Left renal cortex interstitium (tissue), 4 donors: ENCODE data around the gene CELSR2. TPM values are rescaled to one million over a fixed set of nuclear protein-coding genes. Genes with fewer than 3 reads are reported as not detected.
"Not testable (repeated sequence)": the region's sequence is repeated elsewhere in the genome, so short reads cannot be mapped to it uniquely, and the experiment has no call there.

ENCODE experiments used
- DNase-seq, 4 donors: peaks; one replicate each; pipeline ENCODE4 v3.0.0-alpha.2; 2013; ENCODE audit warnings: low read depth in 4 of 4, low spot score in 2 of 4, missing footprints in 1 of 4
- polyA plus RNA-seq, 4 donors: library from polyadenylated mRNA; unstranded; fragments of 120-200 nt; gene quantifications; one replicate each; pipeline ENCODE4 v1.2.1, GENCODE V29; 2013; ENCODE audit not compliant: insufficient read length in 4 of 4

The CELSR2 gene, protein sequence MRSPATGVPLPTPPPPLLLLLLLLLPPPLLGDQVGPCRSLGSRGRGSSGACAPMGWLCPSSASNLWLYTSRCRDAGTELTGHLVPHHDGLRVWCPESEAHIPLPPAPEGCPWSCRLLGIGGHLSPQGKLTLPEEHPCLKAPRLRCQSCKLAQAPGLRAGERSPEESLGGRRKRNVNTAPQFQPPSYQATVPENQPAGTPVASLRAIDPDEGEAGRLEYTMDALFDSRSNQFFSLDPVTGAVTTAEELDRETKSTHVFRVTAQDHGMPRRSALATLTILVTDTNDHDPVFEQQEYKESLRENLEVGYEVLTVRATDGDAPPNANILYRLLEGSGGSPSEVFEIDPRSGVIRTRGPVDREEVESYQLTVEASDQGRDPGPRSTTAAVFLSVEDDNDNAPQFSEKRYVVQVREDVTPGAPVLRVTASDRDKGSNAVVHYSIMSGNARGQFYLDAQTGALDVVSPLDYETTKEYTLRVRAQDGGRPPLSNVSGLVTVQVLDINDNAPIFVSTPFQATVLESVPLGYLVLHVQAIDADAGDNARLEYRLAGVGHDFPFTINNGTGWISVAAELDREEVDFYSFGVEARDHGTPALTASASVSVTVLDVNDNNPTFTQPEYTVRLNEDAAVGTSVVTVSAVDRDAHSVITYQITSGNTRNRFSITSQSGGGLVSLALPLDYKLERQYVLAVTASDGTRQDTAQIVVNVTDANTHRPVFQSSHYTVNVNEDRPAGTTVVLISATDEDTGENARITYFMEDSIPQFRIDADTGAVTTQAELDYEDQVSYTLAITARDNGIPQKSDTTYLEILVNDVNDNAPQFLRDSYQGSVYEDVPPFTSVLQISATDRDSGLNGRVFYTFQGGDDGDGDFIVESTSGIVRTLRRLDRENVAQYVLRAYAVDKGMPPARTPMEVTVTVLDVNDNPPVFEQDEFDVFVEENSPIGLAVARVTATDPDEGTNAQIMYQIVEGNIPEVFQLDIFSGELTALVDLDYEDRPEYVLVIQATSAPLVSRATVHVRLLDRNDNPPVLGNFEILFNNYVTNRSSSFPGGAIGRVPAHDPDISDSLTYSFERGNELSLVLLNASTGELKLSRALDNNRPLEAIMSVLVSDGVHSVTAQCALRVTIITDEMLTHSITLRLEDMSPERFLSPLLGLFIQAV (N-terminal part only)
- 10 to 100 TPM; 23.6 to 46.9 (median 32.9) TPM for polyA plus RNA-seq

DNA sequence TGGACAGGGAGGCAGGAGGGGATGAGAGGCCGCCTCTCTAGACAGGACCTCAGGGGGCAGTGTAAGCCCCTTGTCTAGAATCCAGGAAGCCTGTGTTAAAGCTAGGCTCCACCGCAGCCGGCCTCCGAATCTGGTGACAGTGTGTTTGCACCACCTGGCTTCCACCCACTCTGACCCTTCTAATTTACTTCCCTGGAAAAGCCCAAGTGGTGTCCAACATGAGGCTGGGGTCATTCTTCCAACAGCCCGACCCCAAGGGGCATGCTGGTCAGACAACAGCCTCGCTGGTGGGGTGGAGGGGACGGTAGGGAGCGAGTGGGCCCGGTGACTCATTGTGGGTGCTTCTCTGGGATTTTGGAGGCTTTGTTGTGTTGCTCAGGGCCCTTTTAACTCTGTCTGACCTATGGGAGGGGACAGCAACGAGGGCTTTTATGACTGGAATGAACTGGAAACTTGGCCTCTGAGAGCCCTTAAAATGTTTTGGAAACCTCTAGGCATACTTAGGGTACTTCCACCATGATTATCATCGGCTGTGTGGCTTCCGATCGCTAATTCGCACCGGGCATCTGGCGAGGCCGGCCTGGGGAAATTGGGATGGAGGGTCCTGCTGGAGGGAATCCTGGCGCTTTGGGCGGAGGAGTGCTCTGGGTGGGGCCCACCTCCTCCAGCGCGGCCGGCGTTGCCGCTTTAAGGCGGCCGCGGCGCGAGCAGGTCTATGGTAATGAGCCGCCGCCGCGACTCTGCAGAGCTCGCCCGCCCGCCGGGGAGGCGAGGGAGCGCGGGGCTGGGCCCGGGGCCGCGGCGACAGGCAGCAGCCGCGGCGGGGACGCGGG lies at the start of gene CELSR2:
Gene CELSR2 (plus strand): TSS at position 743 of the 833 bp plus-strand sequence. CDS start 541 bp downstream, outside the sequence.
- DNase-seq: peak in 2 of 4 donors; percentile 53 to 60

DNA sequence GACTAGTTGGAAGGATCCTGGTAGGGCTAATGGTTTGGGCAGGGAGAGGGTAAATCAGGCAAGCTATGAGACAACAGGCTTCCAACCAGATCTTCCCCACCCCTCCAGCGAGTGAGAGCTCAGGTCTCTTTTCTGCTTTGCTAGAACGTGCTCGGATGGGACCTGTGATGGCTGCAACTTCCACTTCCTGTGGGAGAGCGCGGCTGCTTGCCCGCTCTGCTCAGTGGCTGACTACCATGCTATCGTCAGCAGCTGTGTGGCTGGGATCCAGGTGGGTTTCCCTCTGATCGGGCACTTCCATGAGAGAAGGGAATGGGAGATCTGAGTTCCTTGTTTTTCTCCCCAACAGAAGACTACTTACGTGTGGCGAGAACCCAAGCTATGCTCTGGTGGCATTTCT lies 49.6 kb upstream of the CELSR2 start:
- DNase-seq: no peak

DNA sequence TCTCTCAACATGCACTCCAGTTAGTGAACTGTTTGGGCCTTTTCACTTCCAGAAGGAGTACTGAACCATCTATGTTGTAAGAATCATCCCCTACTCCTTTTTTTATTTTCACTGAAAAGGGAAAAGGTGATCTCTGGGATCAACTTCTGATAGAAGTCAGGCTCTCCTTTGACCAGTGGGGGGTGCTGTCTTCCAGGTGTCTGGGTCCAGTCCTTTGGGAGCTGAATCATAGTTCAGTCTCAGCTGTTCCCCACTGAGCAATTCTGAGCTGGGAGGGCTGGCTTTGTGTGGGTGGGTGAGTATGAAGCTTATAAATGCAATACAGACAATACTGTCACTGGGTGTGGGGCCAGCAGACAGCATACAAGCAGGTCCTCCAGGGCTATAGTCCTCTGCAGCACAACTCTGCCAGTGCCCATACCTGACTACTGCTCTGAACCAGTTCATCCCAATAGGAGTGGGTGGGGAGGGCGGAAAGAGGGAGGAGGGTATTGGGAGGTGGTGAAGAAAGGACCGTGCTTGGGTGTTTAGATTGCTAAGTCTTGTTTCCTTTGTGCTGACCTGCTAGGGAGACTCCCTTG lies 48.1 kb upstream of the CELSR2 start:
- DNase-seq: no peak

DNA sequence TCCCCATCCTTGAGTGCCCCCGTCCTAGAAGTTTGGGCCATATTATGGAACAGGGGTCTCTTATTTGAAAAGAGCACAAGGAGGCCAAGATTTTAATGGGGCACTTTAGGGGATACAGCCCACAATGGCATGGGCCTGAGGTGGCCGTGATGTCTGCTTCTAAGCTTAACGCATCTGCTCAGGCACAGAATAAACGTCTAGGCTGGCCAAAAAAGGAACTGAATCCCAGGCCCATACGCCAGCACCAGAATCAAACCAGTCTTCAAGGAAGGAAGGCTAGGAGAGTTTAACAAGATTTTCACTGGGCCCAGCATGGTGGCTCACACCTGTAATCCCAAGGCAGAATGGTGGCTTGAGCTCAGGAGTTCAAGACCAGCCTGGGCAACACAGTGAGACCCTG lies 44.9 kb upstream of the CELSR2 start:
- DNase-seq: no peak

DNA sequence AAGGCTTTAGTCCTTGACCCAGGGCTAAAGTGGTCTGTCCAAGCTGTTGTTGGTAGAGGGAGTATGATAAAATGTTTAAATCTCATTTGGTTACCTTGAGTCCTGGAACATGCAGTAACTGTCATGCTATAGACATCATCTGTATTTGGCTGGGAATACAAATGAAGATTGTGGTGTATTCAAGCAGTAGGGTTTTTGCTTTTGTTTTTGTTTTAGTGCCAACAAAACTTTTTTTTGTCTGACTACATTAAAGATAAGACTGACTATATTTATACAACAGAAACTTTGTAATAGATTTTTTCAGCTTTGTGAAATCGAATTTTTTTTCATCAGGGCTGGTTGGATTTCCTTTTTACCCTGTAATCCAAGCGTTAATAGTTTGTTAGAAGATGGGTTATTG lies 43.0 kb upstream of the CELSR2 start:
- DNase-seq: no peak

- no peak for DNase-seq
These were observed 41.8 kb upstream of the CELSR2 start for GRCh38 chr1:109207467-109208103.

DNA sequence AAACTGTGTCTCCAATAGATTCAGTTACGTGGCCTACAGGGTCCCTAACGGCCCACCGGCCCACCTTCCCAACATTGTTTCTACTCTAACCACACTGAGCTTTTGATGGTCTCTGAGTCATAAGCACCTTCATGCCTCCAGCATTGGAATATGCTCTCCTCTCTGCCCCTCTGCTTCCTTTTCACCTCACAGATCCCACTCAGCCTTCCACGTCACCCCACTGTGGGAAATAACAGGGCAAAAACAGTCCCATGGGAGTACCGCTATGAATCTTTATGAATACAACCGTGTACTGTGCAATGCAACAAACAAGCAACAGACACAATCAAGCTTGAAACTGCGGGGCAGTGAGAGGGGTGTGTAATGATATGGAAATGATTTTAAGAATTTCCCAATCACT lies 40.9 kb upstream of the CELSR2 start:
- no peak for DNase-seq

- no peak for DNase-seq
These were observed 40.4 kb upstream of the CELSR2 start for GRCh38 chr1:109208836-109209463.

DNA sequence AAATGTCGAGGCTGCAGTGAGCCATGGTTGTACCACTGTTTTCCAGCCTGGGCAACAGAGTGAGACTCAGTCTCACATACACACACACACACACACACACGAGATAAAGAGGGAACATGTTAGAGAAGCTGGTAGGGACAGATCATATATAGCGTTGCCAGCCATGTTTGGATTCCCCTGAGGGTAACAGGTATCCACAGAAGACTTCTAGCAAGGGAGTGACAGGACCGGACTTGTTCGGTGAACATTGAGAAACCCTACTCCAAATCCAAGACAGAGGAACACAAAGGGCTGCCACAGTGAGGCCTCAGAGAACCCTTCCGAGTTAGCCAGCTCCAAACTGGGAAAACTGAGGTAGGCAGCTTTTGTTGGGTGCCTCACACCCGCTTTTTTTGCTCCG lies 39.3 kb upstream of the CELSR2 start:
- no peak for DNase-seq

DNA sequence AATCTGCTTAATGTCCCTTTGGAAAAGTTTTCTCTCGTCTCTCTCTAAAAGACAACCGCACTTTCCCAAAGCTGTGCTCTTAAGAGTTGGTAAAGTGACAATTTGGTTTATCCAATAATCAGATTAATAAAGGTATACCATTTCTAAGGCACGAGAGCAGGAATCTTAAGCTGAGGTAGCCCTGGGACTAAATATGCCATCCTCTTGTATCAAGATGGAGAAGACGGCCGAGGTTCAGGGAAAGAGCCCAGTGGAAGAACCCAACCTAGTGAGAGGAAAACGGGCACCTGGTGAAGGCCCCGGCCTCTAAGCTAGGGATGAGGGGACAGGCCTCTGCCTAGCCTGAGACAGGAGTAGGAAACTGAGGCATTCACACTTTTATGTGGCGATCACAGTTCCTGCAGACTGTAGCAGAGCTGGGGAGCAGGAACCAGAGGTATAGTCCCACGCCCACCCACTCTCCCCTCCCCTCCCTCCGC lies 36.0 kb upstream of the CELSR2 start:
- no peak for DNase-seq

DNA sequence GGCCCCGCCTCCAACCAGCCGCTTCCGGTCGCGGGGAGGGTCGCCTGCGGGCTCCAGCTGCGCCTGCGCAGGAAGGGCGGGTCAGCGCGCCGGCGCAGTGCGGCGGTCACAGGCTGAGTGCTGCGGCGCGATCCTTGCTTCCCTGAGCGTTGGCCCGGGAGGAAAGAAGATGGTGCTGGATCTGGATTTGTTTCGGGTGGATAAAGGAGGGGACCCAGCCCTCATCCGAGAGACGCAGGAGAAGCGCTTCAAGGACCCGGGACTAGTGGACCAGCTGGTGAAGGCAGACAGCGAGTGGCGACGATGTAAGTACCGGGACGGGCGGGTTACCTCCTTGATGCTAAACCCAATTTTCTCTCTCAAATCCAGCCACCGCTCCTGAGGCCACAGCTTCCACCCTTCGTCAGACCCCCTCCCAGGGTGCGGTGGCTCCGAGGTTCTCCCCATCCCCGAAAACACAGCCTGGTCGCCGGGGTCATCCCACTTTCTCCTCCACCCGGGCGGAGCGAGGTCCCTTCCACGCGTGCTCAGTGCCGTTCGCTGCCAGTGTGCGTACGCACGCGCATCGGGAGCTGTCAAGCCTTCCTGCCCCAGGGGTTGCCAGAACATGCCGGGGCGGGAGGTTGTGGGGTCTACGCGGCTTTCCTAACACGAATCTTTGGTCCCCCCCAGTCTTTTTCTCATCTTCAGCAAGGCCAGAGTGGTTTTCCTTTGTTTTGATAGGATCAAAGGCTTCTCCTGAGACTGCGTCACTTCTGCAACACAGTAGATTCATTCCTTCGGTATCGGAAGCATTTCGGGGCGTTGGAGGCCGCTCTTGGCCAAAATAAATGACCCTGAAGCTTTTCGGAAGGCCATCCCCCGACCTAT lies 35.3 kb upstream of the CELSR2 start, which contains the start of gene SARS1:
Gene SARS1 (plus strand): TSS at position 95 of the 870 bp plus-strand sequence. CDS start 75 bp downstream, at position 170.
- peak; percentile 76 to 89 (median 84) for DNase-seq

GRCh38 chr1:109214695-109215623 lies 34.4 kb upstream of the CELSR2 start:
- no peak for DNase-seq

DNA sequence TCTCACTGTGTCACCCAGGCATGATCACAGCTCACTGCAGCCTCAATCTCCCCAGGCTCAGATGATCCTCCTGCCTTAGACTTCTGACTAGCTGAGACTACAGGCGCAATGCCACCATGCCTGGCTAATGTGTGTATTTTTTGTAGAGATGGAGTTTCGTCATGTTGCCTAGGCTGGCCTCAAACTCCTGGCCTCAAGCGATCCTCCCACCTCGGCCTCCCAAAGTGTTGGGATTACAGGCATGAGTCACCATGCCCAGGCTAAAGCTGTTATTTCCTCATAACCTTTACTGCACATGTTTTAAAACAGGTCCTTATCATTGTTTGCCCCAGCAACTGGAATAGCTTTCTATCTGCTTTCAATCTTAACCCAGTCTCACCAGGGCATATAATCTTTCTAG lies 32.7 kb upstream of the CELSR2 start:
- DNase-seq: no peak

DNA sequence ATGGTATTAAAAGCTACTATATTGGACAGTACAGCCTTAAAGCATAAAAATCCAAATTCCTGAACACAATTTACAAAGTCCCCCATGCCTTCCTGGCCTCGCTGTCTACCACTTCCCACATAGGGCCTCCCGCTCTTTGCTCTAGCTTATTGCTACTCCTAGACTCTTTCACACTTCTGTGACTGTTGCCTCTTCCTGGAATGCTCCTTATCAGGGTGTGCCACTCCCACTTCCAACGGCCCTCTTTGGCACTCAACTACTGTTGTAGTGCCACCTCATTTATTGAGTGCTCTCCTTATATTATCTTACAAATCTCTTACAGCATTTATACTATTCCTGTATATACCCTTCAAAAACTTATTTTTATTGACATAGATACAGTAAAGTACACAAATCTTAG lies 30.8 kb upstream of the CELSR2 start:
- no peak for DNase-seq

DNA sequence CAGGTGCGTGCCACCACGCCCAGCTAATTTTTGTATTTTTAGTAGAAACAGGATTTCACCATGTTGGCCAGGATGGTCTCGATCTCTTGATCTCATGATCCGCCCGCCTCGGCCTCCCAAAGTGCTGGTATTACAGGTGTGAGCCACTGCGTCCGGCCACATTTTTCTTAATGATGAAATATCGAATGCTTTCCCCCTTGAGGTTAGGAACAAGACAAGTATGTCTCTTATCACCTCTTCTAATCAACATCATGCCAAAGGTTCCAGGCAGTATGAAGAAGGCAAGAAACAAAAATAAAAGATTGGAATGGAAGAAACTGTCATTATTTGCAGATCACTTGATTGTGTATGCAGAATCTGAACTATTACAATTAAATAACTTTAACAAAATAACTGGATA lies 28.1 kb upstream of the CELSR2 start:
- not testable (repeated sequence) for DNase-seq

DNA sequence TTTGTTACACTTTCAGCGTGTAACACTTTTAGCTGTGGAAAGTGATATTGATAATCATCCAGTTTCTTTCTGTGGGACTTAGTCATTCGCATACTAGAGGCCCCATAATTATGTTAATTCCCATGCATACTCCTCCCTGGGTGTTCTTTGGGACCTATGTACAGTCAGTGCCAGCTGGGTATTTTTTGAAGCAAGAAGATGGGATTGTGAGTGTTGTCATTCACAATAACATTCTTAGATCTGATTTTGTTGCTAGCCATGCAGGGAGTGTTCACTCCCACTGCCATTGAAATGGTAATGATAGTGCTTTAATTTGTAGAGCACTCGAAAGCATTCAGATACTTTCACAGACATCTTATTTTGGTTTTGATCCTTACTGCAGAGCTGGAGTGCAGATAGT lies 24.0 kb upstream of the CELSR2 start:
- DNase-seq: no peak
